ENCODE data around the gene ASTN2. TPM values are rescaled to one million over a fixed set of nuclear protein-coding genes. Genes with fewer than 3 reads are reported as not detected.

The ASTN2 gene
- total and polyA plus RNA-seq, 9 of the 15 experiments (the other 6 are each of a cell fraction or from before 2014, with no cell fraction given): 0.56 to 3.5 (median 1.9) TPM

- intact Hi-C loops (cut with micrococcal nuclease) (no loop called here), in situ Hi-C loops (cut with MboI) (no loop called here)
- CTCF ChIA-PET (ENCODE audit: low intra/inter-chr PET ratio): interaction anchor here (0.5 kb wide), 1 partner anchor 70 kb away, joined by 3 read pairs; no protein-coding TSS in a partner anchor
- Histone ChIP-seq H3K27me3 (ENCODE audit: control insufficient read depth in 2 of 2, insufficient read depth in 2 of 2, low read length in 2 of 2) (no peaks in the 10 kb centered on the region), H3K9me1 (ENCODE audit: control insufficient read depth, insufficient read depth, low read length) (no peaks in the 10 kb centered on the region), H2AFZ (ENCODE audit: low read depth, low read length) (peak overlapping the region; percentile 38; the same call in 1 of the 2 replicates), H3K4me1 (replicated peaks in 1 of 2; ENCODE audit: control insufficient read depth in 2 of 2, insufficient read depth in 2 of 2, low read length in 2 of 2) (peaks cover 41 to 86% of the 10 kb centered on the region in 2 experiments), H3K79me2 (ENCODE audit: control insufficient read depth, insufficient read depth, low read length) (no peaks in the 10 kb centered on the region), H3K36me3 (ENCODE audit: control insufficient read depth, insufficient read depth, low read length) (no peaks in the 10 kb centered on the region), H4K20me1 (replicated peaks; ENCODE audit: control insufficient read depth, insufficient read depth, low read length) (no peaks in the 10 kb centered on the region), H3K9me3 (replicated peaks; ENCODE audit: control insufficient read depth, insufficient read depth, low read depth, low read length) (no peaks in the 10 kb centered on the region), H3K9ac (ENCODE audit: insufficient read depth in 1 of 2, low read depth in 2 of 2, low read length in 2 of 2) (peak overlapping the region in 1 of 2 experiments; percentile 7; a peak in 1 of 4 replicates), H3K4me3 (no peak overlapping the region), H3K4me2 (ENCODE audit: insufficient read depth, low read length) (peak overlapping the region; percentile 3; the same call in 1 of the 2 replicates), H3K27ac (ENCODE audit: extremely low read depth, low read depth, low read length) (peak overlapping the region; percentile 57; the same call in 2 of the 3 replicates)
- no TSS peak for BruUV-seq (replicated peaks)
- DNase-seq (ENCODE audit: extremely low read depth in 1 of 4, low spot score in 3 of 4) (no peak), FAIRE-seq (peak; percentile 19), ATAC-seq (no peak)
- POLR2A ChIA-PET: interaction anchor here (0.5 to 1.5 kb wide), 2 partner anchors 16 to 80 kb away, joined by 3 read pairs; no protein-coding TSS in a partner anchor
- 0% methylated on average over 1 of the region's 1 CpG for WGBS (ENCODE audit: insufficient coverage, low coverage, missing lambda C conversion rate)
- TF ChIP-seq NR2C2 (CRISPR knock-in tag; IDR thresholded peaks at IDR 0.05) (no peak), NR2C2 (tag; IDR thresholded peaks at IDR 0.05) (peak; percentile 25; the same call in 1 of the 2 replicates), ZNF431 (CRISPR knock-in tag; IDR thresholded peaks at IDR 0.05) (no peak), FOXA1 (IDR thresholded peaks at IDR 0.05; ENCODE audit: borderline replicate concordance) (no peak), NR2C1 (IDR thresholded peaks at IDR 0.05) (no peak), NR2C1 (tag; IDR thresholded peaks at IDR 0.05) (0 out of 2 replicates have a peak, but pooled peaks have one; percentile 42), SMARCE1 (IDR thresholded peaks at IDR 0.05) (no peak), SIX5 (IDR thresholded peaks at IDR 0.05; ENCODE audit: borderline replicate concordance in 1 of 2, insufficient read depth in 1 of 2, low read depth in 1 of 2, low read length in 2 of 2) (no peak), IRF9 (tag; IDR thresholded peaks at IDR 0.05) (no peak), ESRRB (CRISPR knock-in tag; IDR thresholded peaks at IDR 0.05; ENCODE audit: borderline replicate concordance) (no peak), CLOCK (CRISPR knock-in tag; IDR thresholded peaks at IDR 0.05; ENCODE audit: borderline replicate concordance) (no peak), RNF2 (IDR thresholded peaks at IDR 0.05) (no peak), ZNF639 (CRISPR knock-in tag; conservative IDR thresholded peaks at IDR 0.05 in 1 of 2, IDR thresholded peaks at IDR 0.05 in 1 of 2) (peak in 1 of 2 experiments; percentile 43; a peak in 1 of 4 replicates), ZNF766 (CRISPR knock-in tag; conservative IDR thresholded peaks at IDR 0.05) (peak; percentile 20; the same call in 1 of the 2 replicates), TFAP4 (CRISPR knock-in tag; IDR thresholded peaks at IDR 0.05; ENCODE audit: borderline replicate concordance) (no peak), RBM39 (optimal IDR thresholded peaks at IDR 0.05; ENCODE audit: low read depth, low read length) (no peak), ADNP (tag; IDR thresholded peaks at IDR 0.05) (no peak)
Observed at GRCh38 chr9:116468369-116468768, 946.5 kb downstream of the ASTN2 start.

Data from K562 (cell line).